Endometrial microvascular endothelial cells (primary cell): ENCODE data around the gene DRAM2. TPM values are rescaled to one million over a fixed set of nuclear protein-coding genes. Genes with fewer than 3 reads are reported as not detected.

Experiments used
- in situ Hi-C: cut with HindIII; loops from 2 replicates; pipeline ENCODE4 v1.10.0; 2017; ENCODE audit warnings: low sequenced_read_pairs, low pct_unique_long_range_greater_than_20kb; ENCODE audit errors: inconsistent ontology term
- total RNA-seq: library from RNA; depleted of rRNA; stranded (reverse); fragments of >200 nt; gene quantifications from one replicate; pipeline ENCODE4 v1.2.3, GENCODE V29; 2015; ENCODE audit errors: inconsistent ontology term

Gene DRAM2
- total RNA-seq, 1 donor from 2014 or later: 50.1 TPM

GRCh38 chr1:111145963-111146768 is 6.3 kb upstream of the DRAM2 start:
- in situ Hi-C loops: no loop called here

- in situ Hi-C loops: no loop called here
Measured at GRCh38 chr1:111145542-111145941, 5.6 kb upstream of the DRAM2 start.

- in situ Hi-C loops: no loop called here
Measured at GRCh38 chr1:111142356-111142975, 2.6 kb upstream of the DRAM2 start.

- in situ Hi-C loops: no loop called here
Measured at GRCh38 chr1:111141245-111142220, 1.6 kb upstream of the DRAM2 start.

- in situ Hi-C loops: no loop called here
Measured at GRCh38 chr1:111140680-111140967, 731 bp upstream of the DRAM2 start.

GRCh38 chr1:111139324-111139955 is 453 bp downstream of the DRAM2 start:
- in situ Hi-C loops: no loop called here

- in situ Hi-C loops: no loop called here
Measured at GRCh38 chr1:111133866-111134265, 6.0 kb downstream of the DRAM2 start.

GRCh38 chr1:111131693-111132092 is 8.2 kb downstream of the DRAM2 start:
- in situ Hi-C loops: no loop called here

- in situ Hi-C loops: no loop called here
Measured at GRCh38 chr1:111129376-111129775, 10.5 kb downstream of the DRAM2 start.

GRCh38 chr1:111127923-111128643 is 11.8 kb downstream of the DRAM2 start:
- in situ Hi-C loops: no loop called here

GRCh38 chr1:111126354-111126753 is 13.5 kb downstream of the DRAM2 start:
- in situ Hi-C loops: no loop called here

GRCh38 chr1:111116496-111116895 is 23.4 kb downstream of the DRAM2 start:
- in situ Hi-C loops: no loop called here

- in situ Hi-C loops: no loop called here
Measured at GRCh38 chr1:111110197-111110899, 29.5 kb downstream of the DRAM2 start.

GRCh38 chr1:111104981-111105380 is 34.9 kb downstream of the DRAM2 start:
- in situ Hi-C loops: no loop called here

- in situ Hi-C loops: no loop called here
Measured at GRCh38 chr1:111101854-111102642, 37.8 kb downstream of the DRAM2 start.

GRCh38 chr1:111099289-111099688 is 40.6 kb downstream of the DRAM2 start:
- in situ Hi-C loops: no loop called here

GRCh38 chr1:111097356-111098099 is 42.4 kb downstream of the DRAM2 start:
- in situ Hi-C loops: no loop called here
